GM19395 (cell line): ENCODE measurements around the gene SPSB4.
"Not testable (repeated sequence)": the region's sequence is repeated elsewhere in the genome, so short reads cannot be mapped to it uniquely, and the experiment has no call there.

Experiments used
- ATAC-seq: cut with Tn5 transposase; IDR thresholded peaks from one replicate; pipeline ENCODE4 v1.9.1; 2021; ENCODE audit warnings: mild to moderate bottlenecking, moderate library complexity; ENCODE audit not compliant: unreplicated experiment

Gene SPSB4

DNA sequence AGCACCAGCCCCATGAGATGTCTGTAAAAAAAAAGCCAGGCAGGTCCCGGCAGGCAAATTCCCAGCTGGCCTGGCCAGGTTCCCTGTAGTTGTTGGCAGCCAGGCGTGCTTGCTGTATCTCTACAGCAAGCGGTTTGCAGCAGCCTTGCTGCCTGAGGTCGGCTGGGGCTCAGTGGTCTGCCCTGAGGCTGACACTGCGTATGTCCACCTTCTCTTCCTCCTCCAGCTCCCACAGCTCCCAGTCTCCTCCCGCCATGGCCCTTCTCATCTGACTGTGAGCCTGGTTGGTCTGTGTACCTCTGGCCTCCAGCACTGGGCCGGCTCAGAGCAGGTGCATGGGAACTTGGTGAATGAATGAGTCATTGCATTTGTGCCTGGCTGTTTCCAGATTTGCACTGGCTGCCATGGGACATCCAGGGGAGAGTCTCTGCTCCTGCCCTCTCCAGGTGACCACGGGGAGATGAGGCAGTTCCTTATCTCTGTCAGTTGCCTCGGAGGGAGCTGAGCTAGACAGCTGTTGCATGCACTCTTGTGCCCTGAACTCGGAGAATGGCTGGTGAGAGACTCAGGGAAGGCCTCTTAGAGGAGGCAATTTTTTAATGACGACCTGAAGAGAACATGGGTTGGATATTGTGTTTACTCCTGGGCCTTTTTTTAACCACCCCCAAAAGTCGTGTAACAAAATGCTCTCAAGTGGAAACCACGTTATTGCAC lies 43.0 kb downstream of the SPSB4 start:
- no peak for ATAC-seq

DNA sequence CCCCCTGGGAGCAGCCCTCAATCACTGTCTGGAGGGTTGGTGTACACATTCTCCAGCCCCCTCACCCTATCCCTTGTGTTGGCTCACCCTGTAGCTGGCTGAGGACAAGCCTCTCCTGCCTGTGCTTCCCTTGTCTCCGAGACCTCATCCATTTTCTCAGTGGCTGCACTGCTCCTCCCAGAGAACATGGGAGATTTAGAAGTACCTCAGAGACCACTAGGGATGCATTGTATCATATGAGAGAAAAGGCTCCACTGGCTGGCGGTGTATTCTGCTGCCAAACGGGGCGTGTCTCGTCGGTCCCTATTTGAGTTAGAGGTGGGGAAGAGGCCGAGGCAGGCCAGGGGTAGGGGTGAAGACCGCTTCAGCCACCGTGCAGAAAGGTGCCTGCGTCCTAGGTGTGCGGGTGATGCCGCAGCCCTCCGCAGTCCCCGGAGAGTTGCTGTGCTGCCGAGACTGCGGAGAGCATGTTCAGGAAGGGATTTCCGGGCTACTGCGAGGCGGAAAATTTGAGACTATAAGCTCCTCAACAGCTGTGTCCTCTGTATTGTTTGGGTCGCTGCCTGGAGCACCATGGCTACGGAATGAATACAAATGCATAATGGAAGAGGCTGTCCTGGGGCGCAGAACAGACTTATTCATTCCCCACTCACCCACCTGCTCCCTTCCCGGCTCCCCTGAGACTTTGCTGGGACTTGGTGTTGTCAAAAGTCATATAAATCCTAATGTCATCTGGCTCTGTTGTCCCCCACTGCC lies 43.8 kb downstream of the SPSB4 start:
- no peak for ATAC-seq

DNA sequence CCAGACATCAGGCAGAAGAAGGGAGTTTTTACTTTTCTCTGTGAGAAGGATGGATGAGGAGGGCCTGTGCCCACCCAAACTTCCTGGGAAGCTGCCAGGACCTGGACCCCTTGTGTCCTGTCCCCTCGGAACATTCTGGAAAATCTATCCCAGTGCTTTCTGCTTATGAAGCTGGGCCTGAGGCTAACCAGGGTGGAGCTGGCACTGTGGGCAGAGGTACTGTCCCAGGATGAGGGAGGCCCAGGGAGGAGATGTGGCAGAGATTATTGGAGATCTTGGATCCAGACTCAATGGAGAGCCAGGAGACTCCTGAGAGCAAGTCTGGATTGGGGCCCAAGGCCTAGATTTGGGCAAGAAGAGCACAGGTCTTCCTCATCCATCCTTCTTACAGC lies 44.4 kb downstream of the SPSB4 start:
- no peak for ATAC-seq

DNA sequence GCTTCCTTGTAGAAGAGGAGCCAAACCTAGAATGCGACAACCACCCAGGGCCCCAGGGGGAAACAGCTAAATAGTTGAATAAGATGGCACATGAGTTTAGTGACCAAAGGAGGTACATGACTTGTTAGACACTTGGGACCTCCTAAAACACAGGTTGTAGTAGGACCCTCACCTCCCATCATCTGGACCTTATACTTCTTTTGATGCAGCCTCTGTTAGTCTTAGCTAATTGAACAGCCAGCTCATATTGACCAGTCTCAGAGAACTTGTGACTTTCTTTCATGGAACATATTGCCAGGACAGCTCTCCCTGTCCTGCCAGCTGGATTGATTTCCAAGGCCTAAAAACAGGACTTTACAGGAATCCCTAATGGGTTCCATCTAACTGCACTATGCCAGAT lies 45.0 kb downstream of the SPSB4 start:
- ATAC-seq = no peak

DNA sequence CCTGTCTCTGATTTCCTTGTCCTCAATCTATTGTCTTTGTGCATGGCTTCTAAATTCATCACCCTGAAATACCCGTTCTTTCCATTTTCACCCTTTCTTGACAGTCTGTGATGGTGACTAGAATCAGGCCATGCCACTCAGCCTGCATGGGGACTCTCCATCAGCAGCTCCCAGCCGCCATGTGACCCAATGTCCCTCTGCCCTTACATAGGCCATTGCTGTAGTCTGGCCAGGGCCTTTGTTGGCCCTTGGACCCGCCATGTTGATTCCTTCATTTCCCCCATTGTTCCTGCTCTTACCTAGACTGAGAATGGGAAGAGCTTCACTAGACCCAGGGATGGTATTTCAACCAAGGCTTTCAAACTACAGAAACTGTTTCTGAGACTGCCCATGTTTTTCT lies 45.8 kb downstream of the SPSB4 start:
- no peak for ATAC-seq

DNA sequence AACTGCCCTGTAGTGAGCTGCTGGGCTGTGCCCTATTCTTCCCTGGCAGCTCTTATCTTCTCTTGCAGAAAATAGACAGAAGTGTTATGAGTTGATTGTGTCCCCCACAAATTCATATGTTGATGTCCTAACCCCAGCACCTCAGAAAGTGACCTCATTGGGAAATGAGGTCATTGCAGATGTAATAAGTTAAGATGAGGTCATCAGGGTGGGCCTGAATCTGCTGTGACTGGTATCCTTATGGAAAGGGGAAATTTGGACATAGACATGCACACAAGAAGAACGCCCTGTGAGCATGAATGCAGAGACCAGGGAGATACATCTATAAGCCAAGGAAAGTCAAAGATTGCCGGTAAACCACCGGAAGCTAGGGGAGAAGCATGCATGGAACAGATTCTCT lies 49.0 kb downstream of the SPSB4 start:
- no peak for ATAC-seq

DNA sequence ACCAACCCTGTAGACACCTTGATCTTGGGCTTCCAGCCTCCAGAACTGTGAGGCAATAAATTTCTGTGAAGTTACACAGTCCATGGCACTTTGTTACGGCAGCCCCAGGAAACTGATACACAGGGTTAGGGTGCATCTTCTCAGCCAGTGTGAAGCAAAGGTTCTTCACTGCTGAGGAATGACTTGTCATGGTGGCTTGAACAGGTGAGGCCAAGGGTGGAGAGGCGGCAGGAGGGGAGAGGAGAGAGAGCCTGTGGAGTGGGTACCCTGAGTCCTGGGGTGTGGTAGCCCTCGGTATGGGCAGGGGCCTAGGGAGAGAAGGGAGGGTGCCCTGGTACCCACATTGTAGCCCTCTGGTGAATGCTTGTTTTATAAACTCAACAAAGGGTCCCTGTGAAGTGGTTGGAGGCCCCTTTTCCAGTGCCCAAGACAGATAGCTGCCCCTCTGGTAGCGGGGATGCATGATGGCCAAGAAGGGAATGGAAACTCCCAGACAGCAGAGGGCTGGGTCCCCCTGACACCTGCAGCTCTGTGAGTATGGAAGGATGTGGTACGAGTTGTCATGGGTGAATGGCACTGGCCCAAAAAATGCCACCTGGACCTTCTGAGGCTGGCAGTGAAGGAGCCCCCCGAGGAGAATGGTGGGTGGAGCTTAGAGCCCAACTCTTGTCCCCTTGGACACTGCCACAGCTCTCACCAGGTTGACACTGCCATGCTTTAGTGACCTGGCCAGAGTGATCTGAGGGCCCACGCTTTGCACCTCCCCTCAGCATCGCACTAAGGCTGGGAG lies 49.6 kb downstream of the SPSB4 start:
- ATAC-seq = no peak

DNA sequence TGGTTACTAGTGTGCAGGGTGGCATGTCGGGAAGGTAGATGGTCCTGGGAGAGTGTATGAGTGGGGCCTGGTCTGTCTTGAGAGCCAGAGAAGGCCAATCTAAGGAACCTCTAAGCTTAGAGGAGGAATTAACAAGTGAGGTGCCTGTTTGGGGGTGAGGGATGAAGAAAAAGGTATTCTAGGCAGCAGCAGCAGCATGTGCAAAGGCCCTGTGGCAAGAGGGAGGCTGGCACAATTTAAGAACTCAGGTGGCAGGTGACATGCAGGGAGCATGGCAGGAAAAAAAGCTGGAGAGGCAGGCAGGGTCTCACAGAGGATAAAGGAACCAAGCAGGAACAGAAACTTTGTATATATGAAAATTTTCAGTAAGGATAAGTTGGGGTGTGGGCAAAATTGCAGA lies 51.2 kb downstream of the SPSB4 start:
- no peak for ATAC-seq

DNA sequence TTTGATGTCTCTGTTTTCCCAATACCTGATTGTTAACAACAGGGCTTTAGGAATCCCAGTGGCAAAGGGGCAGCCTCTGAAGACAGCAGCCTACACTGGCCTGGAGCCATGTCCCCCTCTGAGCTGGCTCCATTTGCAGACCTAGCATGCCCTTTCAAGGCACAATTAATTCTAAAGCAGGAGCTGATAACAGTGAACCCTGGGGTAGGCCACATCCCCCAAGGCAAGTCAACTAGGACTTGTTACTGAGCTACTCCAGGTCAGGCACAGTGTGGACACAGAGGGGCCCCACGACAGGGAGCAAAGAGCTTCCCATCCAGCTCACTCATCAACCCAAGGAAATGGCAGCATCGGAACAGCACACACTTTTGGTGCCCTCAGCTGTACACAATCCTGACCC lies 51.9 kb downstream of the SPSB4 start:
- ATAC-seq = no peak

DNA sequence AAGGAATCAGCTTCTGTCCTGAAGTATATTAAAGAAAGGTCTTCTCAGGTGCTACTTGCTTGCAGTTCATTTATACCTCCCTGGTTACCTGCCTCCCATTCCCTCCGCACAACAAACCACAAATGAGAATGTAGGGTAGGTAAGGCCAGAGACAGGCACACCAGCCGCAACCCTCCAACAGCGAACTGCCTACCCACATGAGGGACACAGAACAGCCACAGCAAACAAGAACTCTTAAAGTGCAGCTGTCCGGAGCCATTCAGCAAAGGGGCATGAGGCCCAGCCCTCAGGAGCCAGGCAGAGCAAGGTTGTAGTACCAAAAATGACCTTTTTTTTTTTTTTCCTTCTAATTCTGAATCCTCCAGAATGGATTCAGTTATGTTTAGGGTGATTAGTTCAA lies 52.4 kb downstream of the SPSB4 start:
- ATAC-seq = no peak

DNA sequence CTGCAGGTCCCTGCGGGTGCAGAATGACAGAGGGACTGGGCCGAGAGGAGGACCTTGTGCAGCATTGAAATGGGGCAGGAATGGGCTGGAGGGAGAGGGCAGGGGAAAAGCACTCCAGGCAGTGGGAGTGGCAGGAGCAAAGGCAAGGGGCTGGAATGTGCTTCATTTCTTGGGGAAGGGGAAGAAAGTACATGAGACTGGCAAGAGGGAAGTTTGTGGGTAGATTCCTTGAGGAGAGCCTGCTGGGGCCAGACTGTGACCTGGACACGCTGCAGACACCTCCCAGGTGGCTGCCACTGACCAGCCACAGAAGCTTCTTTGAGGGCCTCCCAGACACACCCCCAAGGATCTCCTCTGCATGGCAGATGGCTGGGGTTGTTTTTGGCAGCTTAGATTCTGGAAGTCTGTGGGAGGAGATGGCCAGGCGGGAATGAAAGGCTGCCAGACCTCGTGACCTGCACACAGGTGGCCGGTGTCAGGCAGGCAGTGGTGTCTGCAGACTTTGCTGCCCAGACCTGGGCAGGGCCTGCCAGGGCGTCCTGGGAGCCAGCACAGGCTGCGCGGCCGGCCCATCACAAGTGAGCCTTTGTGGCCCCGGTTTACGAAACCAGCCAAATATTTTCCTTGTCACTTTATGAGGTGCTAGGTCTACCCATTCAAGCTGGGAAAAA lies 53.1 kb downstream of the SPSB4 start:
- no peak for ATAC-seq

DNA sequence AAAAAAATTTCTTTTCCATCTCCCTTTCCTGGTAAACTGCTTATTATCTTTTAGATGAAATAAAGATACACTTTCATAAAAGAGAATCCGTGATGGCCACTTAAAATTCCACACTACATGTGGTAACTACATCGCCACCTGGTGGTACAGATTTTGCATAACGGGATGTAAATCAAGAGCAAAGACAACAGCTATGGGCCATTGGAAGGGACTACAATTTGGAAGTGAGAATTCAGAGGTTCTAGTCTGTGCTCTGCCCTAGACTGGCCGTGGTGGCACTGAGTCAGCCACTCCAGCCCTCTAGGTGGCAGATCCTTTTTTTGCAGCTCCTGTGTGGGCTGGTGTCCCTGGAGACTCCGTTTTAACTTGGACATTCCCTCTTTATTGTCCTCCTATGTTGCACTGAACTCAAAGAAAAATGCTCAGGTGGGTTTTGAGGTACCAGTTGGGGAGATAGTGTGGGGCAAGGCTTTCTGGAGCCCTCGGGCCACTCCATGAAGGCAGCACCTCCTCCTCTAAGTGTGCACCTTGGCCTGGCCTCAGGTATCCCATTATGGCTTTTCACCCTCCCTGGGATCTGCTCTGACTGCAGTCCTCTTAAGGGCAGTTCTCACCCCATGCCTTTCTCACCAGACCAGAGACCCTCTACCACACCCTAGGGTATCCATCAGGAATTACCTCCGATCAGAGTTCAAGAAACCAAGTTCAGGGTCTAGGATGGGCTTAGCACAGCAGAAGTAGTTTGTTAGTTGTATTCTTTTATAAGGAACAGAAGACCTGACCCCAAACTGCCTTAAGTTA lies 54.9 kb downstream of the SPSB4 start:
- ATAC-seq = peak; percentile 53

DNA sequence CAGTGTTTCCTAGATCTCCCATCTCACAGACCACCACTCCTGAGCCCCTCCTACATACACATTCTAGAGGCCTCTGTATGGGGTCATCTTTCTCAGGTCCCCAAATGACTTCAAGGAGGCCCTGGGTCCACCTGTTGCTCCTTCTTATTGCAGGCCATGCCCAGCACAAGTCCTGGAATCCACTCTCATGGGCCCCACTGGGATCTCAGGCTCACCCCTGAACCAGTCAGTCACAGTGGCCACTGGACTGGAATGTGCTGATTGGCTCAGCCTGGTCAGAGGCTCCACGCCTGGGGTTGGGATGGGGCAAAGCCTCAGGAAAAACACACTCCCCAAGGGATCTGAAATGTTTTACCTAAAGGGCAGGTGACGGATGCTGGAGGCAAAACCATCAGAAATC lies 55.7 kb downstream of the SPSB4 start:
- ATAC-seq = no peak

DNA sequence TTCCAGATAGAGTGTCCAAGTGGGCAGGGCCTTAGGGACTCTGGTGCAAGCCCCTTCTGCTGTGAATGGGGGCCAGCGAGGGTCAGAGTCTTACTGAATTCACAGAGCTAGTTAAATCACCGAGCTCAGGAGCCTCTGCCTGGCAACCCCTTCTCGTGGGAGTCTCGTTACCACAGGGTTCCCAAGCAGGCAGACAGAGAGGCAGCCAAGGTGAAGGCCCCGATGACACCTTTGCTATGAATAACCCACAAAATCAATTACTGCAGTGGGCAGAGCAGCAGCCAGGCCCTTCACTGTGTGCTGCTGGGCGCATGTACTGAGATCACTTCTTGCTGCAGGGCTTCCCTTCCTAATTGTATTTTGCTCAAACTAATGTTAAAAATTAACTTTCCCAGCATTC lies 56.9 kb downstream of the SPSB4 start:
- ATAC-seq = no peak

DNA sequence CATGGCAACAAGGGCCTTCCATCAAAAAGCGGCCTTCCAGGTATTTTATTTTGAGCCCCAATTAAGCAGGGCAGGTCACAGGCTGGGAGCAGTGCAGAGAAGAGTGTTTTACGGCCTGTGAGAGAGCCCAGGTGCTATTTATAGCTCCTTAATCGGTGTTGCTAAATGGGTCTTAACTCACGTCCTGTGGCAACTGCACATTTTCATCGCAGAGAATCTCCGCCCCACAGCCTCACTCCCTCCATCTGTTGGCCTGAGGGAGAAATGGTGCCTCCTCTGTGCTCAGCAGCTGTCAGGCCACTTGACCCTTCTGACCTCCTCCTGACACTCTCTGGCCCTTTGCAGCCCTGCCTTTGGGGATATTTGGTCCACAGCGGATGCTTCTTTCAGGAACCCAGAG lies 58.6 kb downstream of the SPSB4 start:
- no peak for ATAC-seq

DNA sequence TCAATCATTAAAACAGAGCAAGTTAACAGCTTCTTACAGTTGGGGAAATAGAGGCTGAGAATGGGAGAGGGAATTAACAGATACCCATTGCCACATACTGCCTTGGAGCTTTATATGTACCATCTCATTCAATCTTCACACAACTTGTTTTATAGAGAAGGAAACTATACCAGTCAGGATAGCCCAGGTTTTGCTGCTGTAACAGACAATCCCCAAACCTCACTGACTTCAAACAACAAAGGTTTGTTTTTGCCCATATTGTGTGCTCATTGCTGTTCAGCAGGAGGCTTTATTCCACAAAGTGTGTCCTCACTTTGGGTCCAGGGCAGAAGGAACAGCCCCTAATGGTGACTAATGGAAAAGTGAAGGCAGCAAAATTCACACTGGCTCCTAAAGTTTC lies 59.2 kb downstream of the SPSB4 start:
- no peak for ATAC-seq

DNA sequence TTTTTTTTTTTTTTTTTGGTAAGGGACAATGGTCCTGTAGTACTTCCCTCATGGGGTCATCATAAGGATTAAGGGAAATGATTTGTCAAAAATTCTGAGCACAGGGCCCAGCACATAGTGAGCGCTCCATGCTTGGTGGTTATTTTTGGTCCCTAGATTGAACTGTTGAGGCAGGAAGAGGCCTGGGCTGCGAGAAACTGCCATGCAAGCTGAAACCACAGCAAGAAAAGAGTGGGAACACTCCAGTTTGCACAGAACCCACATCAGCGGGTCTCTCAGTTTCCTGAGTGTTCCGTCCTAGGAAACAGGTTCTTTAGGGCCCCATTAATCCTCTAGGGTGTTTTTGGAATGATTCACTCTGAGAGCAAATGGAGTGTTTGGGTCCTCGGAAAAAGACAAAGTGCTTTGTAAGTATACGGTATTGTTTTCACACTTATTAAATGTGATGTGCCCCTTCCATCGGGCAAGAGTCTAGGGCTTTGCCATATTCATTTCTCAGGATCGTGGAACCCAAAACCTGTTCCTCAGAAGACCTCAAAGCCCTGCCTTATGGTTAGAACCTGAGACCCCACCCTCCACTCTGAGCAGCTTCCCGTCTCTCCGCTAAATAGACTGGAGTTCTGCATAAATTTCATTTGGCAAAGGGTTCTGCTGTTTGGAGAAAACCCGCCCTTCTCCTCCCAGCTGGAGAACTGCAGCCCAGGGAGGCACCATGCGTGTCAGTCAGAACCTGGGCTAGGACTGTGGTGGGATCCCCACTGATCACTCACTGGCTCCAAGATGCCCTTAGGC lies 60.4 kb downstream of the SPSB4 start:
- no peak for ATAC-seq

DNA sequence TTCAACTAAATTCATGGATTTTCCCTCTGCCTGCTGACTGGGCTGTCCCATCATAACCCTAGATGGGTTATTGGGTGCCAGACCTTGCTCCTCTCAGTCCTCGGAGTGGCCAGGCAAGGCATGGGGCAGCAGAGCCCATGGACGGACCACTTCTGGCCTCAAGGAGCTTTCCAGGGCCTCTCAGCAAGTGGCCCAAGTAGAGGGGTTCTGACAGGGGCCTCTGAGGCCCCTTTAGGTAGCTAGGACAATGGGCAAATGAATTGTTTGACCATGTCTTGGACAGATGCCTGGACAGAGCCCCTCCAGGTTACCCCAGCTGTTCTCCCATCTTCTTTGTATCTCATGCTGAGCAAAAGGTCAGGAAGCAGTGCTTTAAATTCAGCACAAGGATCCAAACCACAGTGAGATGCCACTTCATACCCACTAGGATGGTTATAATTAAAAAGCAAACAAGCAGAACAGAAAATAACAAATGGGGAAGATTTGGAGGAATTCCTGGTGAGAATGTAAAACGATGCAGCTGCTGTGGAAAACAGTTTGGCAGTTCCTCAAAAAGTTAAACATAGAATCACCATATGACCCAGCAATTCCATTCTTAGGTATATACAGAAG lies 61.6 kb downstream of the SPSB4 start:
- ATAC-seq = no peak

DNA sequence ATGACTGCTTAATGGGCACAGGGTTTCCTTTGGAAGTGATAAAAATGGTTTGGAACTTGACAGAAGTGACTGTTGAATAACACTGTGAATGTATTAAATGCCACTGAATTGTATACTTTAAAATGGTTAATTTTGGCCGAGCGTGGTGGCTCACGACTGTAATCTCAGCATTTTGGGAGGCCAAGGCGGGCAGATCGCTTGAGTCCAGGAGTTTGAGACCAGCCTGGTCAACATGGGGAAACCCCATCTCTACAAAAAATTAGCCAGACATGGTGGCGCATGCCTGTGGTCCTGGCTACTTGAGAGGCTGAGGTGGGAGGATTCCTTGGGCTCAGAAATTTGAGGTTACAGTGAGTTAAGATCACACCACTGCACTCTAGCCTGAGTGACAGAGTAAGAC lies 62.5 kb downstream of the SPSB4 start:
- ATAC-seq = not testable (repeated sequence)
